GM10248 (cell line): Measurements from ENCODE around the gene DISP3.

ENCODE experiments used
- CTCF ChIA-PET: fragments of 300-600 bp; sonication (Branson Sonifier 250); formaldehyde crosslinking; extraction: SDS; loops from one replicate; lab custom pipeline; 2021; ENCODE audit warnings: antibody characterized with exemption; lab: Yijun Ruan, JAX
- POLR2A ChIA-PET: fragments of 350-650 bp; sonication (Branson Sonifier 250); formaldehyde crosslinking; extraction: SDS; loops from one replicate; lab custom pipeline; 2020; ENCODE audit warnings: antibody characterized with exemption; lab: Yijun Ruan, JAX
- DNase-seq: peaks from one replicate; pipeline ENCODE4 v3.0.0; 2012; ENCODE audit errors: extremely low spot score
- TF ChIP-seq, protein P1 (sequence below): IDR thresholded peaks from 2 replicates; pipeline ENCODE4 v1.5.1; 2012; ENCODE audit warnings: mild to moderate bottlenecking, low read depth; ENCODE audit errors: extremely low read depth, missing control alignments, control extremely low read depth

The DISP3 gene

DNA sequence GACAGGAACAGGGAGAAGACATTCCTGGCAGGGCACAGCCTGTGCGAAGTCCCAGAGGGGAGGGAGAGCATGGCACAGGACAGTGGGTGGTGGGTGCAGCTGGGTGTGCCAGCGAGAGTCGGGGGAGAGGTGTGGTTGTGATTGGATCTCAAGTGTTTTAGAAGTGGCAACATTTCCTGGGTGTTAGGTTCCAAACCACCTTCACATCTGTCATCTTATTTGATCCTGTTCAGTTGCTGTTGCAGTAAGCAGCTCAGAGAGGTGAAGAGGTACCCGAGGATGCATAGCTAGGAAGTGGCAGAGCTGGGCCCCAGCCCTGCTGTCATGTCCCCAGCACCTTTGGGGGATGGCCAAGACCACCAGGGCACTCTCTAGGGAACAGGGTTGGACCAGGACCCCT, 22.0 kb upstream of the DISP3 start:
- DNase-seq, result no peak
- TF ChIP-seq, protein P1, sequence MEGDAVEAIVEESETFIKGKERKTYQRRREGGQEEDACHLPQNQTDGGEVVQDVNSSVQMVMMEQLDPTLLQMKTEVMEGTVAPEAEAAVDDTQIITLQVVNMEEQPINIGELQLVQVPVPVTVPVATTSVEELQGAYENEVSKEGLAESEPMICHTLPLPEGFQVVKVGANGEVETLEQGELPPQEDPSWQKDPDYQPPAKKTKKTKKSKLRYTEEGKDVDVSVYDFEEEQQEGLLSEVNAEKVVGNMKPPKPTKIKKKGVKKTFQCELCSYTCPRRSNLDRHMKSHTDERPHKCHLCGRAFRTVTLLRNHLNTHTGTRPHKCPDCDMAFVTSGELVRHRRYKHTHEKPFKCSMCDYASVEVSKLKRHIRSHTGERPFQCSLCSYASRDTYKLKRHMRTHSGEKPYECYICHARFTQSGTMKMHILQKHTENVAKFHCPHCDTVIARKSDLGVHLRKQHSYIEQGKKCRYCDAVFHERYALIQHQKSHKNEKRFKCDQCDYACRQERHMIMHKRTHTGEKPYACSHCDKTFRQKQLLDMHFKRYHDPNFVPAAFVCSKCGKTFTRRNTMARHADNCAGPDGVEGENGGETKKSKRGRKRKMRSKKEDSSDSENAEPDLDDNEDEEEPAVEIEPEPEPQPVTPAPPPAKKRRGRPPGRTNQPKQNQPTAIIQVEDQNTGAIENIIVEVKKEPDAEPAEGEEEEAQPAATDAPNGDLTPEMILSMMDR, result no peak
- ChIA-PET POLR2A (no interaction called here), CTCF (interaction anchor here (1.1 to 1.3 kb wide), 3 partner anchors 10 to 420 kb away, joined by 3 read pairs; no protein-coding TSS in a partner anchor)

DNA sequence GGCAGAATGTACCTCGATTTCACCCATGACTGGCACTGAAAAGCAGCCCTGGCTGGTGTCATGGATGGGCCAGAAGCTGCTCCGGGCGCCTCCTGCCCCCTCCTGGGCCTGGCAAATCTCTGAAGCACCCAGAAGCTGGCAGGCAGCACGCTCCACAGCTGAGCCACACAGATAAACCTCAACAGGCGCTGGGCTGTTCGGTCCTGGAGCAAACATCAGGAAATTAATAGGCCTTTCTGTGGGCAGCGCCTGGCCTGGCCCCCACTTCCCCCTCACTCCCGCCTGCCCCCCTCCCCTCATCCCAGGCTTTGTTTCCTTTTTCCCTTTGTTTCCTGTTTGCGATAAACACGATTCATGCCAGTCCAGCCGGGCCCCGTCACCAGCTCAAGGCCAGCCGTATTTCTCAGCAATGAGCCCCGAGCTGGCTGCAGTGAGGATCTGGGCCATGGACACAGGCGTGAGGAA, 20.1 kb upstream of the DISP3 start:
- DNase-seq, result no peak
- POLR2A ChIA-PET, result no interaction called here
- CTCF ChIA-PET, result no interaction called here
- TF ChIP-seq, protein P1, result no peak

DNA sequence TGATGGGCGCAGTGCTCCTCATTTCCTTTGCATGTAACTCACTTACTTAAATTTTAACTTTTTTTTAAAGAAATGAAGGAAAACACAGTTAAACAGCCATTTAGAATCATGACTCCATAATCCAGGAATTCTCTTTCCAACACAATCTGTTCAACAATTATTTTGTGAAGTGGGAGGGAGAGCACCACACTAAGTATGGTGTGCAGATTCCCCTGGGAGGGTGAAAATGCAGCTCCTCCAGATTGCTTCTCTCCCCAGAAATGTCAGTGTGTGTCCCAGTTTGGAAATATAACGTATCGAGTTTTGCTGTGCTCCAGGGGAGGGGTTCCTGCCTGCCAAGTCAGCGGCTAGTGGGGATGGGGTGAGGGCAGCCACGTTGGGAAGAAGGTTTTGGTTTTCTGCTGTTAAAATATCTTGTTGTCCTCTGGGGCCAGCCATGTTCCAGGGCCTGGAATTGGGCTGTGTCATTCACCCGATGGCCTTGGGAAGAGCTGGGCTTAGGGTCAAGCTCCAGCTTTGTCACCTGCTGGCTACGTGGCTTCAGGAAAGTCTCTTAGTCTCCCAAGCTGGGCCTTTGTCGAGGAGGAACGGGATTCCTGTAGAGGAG, 17.3 kb upstream of the DISP3 start:
- POLR2A ChIA-PET, result no interaction called here
- TF ChIP-seq, protein P1, result no peak
- no peak for DNase-seq

DNA sequence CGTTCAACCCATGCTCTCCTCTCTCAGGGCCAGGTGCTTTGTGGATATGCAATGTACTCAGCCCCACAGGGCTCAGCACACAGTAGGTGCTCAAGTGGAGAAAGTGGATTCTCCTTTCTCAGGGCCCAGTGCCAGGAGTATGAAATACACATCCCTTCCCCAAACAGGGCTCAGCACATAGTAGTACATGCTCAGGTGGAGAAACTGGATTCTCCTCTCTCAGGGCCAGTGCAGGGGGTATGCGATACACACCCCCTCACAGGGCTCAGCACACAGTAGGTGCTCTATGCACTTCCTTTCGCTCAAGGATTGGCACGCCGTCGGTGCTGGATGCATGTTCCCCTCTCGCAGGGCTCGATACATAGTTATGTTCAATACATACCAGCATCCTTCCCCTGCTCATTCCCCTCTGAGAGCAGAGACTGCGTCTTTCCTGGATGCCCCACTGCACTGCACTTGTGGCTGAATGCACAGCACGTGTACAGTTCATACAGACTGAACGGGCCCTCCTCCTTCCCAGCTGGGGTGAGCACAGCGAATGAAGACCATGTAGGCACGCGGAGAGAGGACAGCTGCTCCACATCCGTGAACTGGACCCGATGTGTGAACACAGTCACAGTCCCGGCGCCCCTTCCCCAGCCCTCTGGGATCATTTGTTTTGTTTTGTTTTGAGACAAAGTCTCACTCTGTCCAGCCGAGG, 16.6 kb upstream of the DISP3 start:
- ChIA-PET POLR2A (no interaction called here), CTCF (no interaction called here)
- no peak for DNase-seq
- TF ChIP-seq, protein P1, result no peak

More for the DNA sequence above, 17.3 kb upstream of the DISP3 start:
- CTCF ChIA-PET, result interaction anchor here (1.4 kb wide), 1 partner anchor 28 kb away, joined by 3 read pairs; no protein-coding TSS in a partner anchor

- ChIA-PET CTCF (no interaction called here), POLR2A (no interaction called here)
- TF ChIP-seq, protein P1, result no peak
- DNase-seq, result no peak
These were observed 15.8 kb upstream of the DISP3 start for GRCh38 chr1:11463177-11463576.

DNA sequence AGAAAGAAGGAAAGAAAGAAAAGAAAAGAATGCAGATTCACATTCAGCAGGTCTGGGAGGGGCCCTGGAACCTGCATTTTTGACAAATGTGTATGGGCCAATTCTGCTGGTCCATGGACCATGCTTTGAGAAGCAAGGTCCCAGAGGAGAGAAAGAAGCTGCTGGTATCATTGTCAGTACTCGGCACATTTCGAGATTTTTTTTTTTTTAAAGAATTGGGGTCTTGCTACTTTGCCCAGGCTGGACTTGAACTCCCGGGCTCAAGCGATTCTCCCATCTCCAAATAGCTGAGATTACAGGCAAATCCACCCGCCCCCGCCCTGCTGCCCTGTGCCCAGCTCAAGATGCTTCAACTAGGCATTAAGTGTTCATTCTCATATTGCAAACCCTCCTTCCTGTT, 13.6 kb upstream of the DISP3 start:
- DNase-seq, result no peak
- ChIA-PET POLR2A (no interaction called here), CTCF (interaction anchor here (1.4 to 1.5 kb wide), 2 partner anchors 9 to 12 kb away, joined by 3 to 4 read pairs; no protein-coding TSS in a partner anchor)
- TF ChIP-seq, protein P1, result no peak
